GM12801 (cell line): ENCODE data around the gene UBE2J2.

Experiments
- CTCF ChIP-seq: IDR thresholded peaks from one replicate; pipeline ENCODE4 v1.5.1; 2011; ENCODE audit warnings: control low read depth; ENCODE audit not compliant: insufficient read length; ENCODE audit errors: extremely low read depth

The UBE2J2 gene

GRCh38 chr1:1311107-1312104, 37.8 kb upstream of the UBE2J2 start:
- TF ChIP-seq CTCF: no peak

- TF ChIP-seq CTCF: no peak
Observed at GRCh38 chr1:1310476-1311053, 36.9 kb upstream of the UBE2J2 start.

- no peak for TF ChIP-seq CTCF
Observed at GRCh38 chr1:1310109-1310385, 36.4 kb upstream of the UBE2J2 start.

- no peak for TF ChIP-seq CTCF
Observed at GRCh38 chr1:1309251-1310108, 35.8 kb upstream of the UBE2J2 start.

GRCh38 chr1:1308756-1309250, 35.1 kb upstream of the UBE2J2 start:
- no peak for TF ChIP-seq CTCF

- no peak for TF ChIP-seq CTCF
Observed at GRCh38 chr1:1307923-1308755, 34.5 kb upstream of the UBE2J2 start, which contains the start of the genes ACAP3 and PUSL1. TSS of gene ACAP3 (minus strand) at chr1:1307930. CDS start at chr1:1307815, 115 bp downstream. TSS of gene PUSL1 (plus strand) at chr1:1308597. CDS start at chr1:1308644, 47 bp downstream.
